Omental fat pad (tissue), 4 donors: ENCODE measurements around the gene RHOJ. TPM values are rescaled to one million over a fixed set of nuclear protein-coding genes. Genes with fewer than 3 reads are reported as not detected.
"Not testable (repeated sequence)": the region's sequence is repeated elsewhere in the genome, so short reads cannot be mapped to it uniquely, and the experiment has no call there.

Experiments used
- ATAC-seq: fragments of 150-250 bp; one replicate; pipeline ENCODE4 v1.9.1; 2016; ENCODE audit warnings: mild to moderate bottlenecking, moderate library complexity; ENCODE audit not compliant: low FRiP score
- DNase-seq: peaks from one replicate; pipeline ENCODE4 v3.0.0-alpha.2; 2019; ENCODE audit warnings: low spot score
- total RNA-seq, 4 donors: library from RNA; depleted of rRNA; stranded (reverse); fragments of >200 nt; gene quantifications; one replicate each; pipeline ENCODE4 v1.1.0, GENCODE V29; 2016
- TF ChIP-seq, protein P1 (sequence below), 3 donors: fragments of 450-650 bp; IDR thresholded peaks; one replicate each; pipeline ENCODE4 v1.5.1; 2016 to 2017; ENCODE audit warnings: antibody characterized with exemption in 3 of 3, mild to moderate bottlenecking in 3 of 3, moderate library complexity in 2 of 3

Gene RHOJ
- total RNA-seq = 10 to 100 TPM in 2 of 4 donors, 1 to 10 TPM in 2; 5.2 to 33.9 (median 11.8) TPM

DNA sequence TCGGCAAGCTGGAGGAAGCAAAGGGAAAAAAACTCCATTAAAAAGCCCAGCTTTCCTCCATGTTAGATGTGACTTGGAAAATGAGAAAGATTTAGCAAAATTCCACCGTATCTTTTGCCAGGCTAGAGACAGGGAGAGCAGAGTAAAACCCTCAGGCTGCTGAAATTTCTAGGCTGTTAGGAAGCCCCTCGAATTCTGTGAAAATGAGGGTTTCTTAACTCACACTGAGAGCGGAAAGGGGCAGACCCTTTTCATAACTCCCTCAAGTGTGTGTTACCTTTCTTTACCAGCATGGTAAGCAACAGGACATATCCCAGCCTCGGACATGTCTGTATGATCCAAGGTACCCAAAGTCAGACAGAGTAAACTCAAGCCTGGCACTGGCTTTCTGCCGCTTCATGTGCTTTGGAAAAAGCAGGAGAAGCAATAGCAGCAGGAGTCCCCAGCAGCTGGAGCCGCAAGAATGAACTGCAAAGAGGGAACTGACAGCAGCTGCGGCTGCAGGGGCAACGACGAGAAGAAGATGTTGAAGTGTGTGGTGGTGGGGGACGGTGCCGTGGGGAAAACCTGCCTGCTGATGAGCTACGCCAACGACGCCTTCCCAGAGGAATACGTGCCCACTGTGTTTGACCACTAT, at the start of gene RHOJ:
RHOJ (plus strand) TSS at position 37 of the 637 bp plus-strand sequence; CDS start at position 464, 427 bp downstream.
- ATAC-seq (peak; percentile 5), DNase-seq (no peak)
- TF ChIP-seq, protein P1, sequence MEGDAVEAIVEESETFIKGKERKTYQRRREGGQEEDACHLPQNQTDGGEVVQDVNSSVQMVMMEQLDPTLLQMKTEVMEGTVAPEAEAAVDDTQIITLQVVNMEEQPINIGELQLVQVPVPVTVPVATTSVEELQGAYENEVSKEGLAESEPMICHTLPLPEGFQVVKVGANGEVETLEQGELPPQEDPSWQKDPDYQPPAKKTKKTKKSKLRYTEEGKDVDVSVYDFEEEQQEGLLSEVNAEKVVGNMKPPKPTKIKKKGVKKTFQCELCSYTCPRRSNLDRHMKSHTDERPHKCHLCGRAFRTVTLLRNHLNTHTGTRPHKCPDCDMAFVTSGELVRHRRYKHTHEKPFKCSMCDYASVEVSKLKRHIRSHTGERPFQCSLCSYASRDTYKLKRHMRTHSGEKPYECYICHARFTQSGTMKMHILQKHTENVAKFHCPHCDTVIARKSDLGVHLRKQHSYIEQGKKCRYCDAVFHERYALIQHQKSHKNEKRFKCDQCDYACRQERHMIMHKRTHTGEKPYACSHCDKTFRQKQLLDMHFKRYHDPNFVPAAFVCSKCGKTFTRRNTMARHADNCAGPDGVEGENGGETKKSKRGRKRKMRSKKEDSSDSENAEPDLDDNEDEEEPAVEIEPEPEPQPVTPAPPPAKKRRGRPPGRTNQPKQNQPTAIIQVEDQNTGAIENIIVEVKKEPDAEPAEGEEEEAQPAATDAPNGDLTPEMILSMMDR (IDR thresholded peaks at IDR 0.05) = no peak

DNA sequence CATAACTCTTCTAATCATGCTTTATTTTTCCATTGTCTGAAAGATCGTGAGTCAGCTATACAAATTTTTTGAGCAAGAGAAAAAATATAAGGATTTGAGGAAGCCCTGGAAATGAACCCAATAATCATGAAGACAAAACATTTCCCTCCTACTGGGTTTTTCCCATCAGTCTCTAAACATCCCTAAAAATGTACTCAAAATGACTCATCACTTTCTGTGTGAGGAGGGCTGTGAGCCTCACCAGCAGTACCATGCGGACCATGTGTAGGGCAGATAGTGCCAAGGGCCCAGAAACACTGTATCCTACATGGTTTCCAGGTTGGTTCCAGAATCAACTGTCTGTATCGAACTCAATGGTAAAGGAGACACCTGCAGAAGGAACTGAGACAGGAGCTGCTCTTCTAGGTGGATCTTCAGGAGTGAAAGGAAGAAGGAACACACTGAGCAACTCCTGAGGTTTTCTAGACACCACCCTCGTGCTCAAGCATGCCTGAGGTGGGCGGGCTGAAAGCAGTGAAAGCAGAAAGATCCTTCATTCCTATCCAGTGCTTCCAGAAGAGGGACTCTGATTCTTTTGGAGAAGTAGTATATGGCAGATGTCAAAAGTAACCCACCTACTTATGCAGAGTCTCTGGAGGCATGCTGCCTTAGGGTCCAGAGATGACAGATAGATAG, 48.6 kb upstream of the RHOJ start:
- ATAC-seq = peak; percentile 77
- DNase-seq = no peak
- TF ChIP-seq, protein P1 (IDR thresholded peaks at IDR 0.05) = no peak

DNA sequence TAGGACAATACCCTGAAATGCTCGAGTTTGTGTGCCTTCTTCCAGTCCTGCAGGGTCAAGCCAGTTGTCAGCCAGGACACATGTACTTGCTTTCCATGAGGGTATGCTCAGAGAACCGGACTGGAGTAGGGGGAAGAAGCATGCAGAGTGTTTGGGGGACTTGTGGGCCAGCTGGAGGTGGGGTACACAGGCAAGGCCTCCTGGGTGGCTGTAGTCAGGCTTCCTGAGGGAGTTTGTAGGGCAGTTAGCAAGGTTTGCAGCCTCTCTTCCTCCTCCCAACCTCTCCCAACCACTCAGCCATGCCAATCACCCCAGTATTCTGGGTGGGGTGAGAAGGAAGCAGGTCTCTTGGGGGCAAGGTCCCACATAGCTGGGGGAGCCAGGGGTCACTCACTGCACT, 47.0 kb upstream of the RHOJ start:
- TF ChIP-seq, protein P1 (IDR thresholded peaks at IDR 0.05) = no peak
- ATAC-seq (no peak), DNase-seq (no peak)

DNA sequence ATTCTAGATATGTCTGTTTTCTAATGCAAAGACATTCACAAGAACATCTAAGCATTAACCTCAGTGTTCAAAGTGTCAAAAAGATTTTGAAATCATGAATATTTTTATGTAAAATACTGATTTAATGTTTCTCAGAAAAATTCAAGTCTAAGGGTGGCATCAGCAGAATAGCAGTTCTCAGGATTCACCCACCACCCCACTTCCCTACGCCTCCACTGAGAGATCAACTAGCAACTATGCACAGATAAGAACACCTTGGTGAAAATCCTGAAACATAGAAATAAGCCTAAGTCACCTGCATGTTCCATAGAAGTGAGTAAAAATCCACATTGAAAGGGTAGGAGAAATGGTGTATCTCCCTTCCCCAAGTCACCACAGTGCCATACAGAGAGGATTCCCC, 40.9 kb upstream of the RHOJ start:
- TF ChIP-seq, protein P1 (IDR thresholded peaks at IDR 0.05) = no peak
- no peak for ATAC-seq
- no peak for DNase-seq

DNA sequence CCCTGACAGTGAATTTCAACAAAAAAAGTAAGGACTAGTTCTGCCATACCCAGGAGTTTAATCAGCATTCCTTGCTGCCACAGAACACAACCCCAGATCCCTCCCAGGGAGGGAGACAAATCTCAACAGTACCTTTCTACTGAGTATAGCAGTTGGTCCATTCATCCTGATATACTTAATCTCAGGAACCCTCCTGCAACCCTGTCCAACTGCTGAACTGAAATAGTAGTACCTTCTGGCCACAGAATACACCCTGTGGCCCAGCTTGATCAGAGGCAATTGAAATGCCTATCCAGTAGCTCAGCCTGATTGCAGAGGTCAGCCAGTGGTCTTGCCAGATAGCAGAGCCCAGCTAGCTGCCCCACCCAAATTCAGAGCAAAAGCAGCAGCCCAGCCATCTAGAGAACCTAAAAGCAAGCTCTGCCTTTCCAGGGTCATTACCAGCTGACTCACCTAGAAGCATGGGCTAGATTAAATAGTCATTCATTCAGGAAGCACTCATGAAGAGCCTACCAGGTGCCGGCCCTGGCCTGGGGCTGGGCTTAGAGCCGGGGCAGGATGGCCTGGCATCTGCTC, 40.0 kb upstream of the RHOJ start:
- TF ChIP-seq, protein P1 (IDR thresholded peaks at IDR 0.05) = no peak
- ATAC-seq (no peak), DNase-seq (no peak)

DNA sequence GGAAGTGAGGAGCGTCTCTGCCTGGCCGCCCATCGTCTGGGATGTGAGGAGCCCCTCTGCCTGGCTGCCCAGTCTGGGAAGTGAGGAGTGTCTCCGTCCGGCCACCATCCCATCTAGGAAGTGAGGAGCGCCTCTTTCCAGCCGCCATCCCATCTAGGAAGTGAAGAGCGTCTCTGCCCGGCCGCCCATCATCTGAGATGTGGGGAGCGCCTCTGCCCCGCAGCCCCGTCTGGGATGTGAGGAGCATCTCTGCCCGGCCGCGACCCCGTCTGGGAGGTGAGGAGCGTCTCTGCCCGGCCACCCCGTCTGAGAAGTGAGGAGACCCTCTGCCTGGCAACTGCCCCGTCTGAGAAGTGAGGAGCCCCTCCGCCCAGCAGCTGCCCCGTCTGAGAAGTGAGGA, 39.0 kb upstream of the RHOJ start:
- not testable (repeated sequence) for ATAC-seq, DNase-seq

DNA sequence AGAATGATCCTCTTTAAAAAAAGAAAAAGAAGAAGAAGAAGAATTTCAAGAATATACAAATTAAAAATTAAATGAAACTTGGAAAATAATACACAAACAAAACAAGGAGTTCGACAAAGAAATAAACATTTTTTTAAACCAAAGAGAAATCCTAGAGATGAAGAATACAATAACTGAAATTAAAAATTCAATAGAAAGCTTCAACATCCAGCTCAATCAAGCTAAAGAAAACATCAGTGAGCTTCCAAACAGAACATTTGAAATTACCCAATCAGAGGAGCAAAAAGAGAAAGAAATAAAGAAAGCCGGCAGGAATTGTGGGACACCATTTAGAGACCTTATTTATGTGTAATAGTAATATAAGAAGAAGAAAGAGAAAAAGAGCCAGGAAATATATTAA, 37.2 kb upstream of the RHOJ start:
- DNase-seq (no peak), ATAC-seq (no peak)
- TF ChIP-seq, protein P1 (IDR thresholded peaks at IDR 0.05) = no peak
